Gastrocnemius medialis (tissue), 4 donors: ENCODE results near the gene ANKRD13B. TPM values are rescaled to one million over a fixed set of nuclear protein-coding genes. Genes with fewer than 3 reads are reported as not detected.

ENCODE experiments used
- ATAC-seq, 2 donors: fragments of 150-250 bp; one replicate each; pipeline ENCODE4 v1.9.1; 2016
- DNase-seq, 2 donors: peaks; one replicate each; pipeline ENCODE4 v3.0.0-alpha.2; 2019
- H3K27ac ChIP-seq, 4 donors: fragments of 200-600 bp; sonication (generic); 1 replicate in 1 of 4; 2 replicates in 3 of 4; pipeline ENCODE4 v1.5.1; 2016 to 2018; ENCODE audit warnings: mild to moderate bottlenecking in 2 of 4, moderate library complexity in 1 of 4
- H3K27me3 ChIP-seq, 3 donors: fragments of 200-600 bp; sonication (generic) in 2 of 3; 1 replicate in 1 of 3; 2 replicates in 2 of 3; pipeline versions ENCODE4 v1.5.1 to v1.6.0; 2016 to 2019; ENCODE audit warnings: mild to moderate bottlenecking in 1 of 3, moderate library complexity in 1 of 3
- H3K36me3 ChIP-seq, 2 donors: fragments of 200-600 bp; sonication (generic) in 1 of 2; one replicate each; pipeline ENCODE4 v1.5.1; 2017 to 2018
- H3K4me1 ChIP-seq, 2 donors: fragments of 200-600 bp; sonication (generic) in 1 of 2; one replicate each; pipeline ENCODE4 v1.5.1; 2016 to 2017; ENCODE audit warnings: mild to moderate bottlenecking in 2 of 2
- H3K4me3 ChIP-seq, 4 donors: fragments of 200-600 bp; sonication (generic) in 3 of 4; 1 replicate in 1 of 4; 2 replicates in 3 of 4; pipeline ENCODE4 v1.5.1; 2016 to 2019; ENCODE audit warnings: mild to moderate bottlenecking in 2 of 4
- H3K9me3 ChIP-seq, 3 donors: fragments of 200-600 bp; sonication (generic) in 2 of 3; 1 replicate in 1 of 3; 2 replicates in 2 of 3; pipeline ENCODE4 v1.5.1; 2016 to 2019
- POLR2A ChIP-seq, 2 donors: fragments of 450-650 bp; IDR thresholded peaks; one replicate each; pipeline ENCODE4 v1.6.1; 2017; ENCODE audit warnings: antibody characterized with exemption in 2 of 2, mild to moderate bottlenecking in 2 of 2, moderate library complexity in 2 of 2
- in situ Hi-C, 4 donors: fragments of 200-750 bp; cut with MboI; loops; one replicate each; pipeline versions ENCODE4 v1.15.0 to v1.8.0; 2017; ENCODE audit warnings: low sequenced_read_pairs in 4 of 4
- intact Hi-C: fragments of 100-400 bp; cut with DNase I; formaldehyde crosslinking; loops from one replicate; pipeline ENCODE4 v1.15.1; 2023; ENCODE audit warnings: low total_unique reads
- total RNA-seq, 4 donors: library from RNA; depleted of rRNA; stranded (reverse); fragments of >200 nt; gene quantifications; one replicate each; pipeline versions ENCODE4 v1.1.0 to v1.2.3, GENCODE V29; 2016
- TF ChIP-seq, protein P1 (sequence below), 5 experiments: fragments of 450-650 bp in 3 of 5; fragments of 200-600 bp in 2 of 5; sonication (generic) in 2 of 5; IDR thresholded peaks in 4 of 5; conservative IDR thresholded peaks in 1 of 5; 1 replicate in 4 of 5; 2 replicates in 1 of 5; pipeline ENCODE4 v1.5.1; 2016 to 2019; ENCODE audit warnings: antibody characterized with exemption in 5 of 5, mild to moderate bottlenecking in 3 of 5, moderate library complexity in 3 of 5

ANKRD13B gene
- total RNA-seq, 4 donors from 2014 or later = 8.2 to 11.5 (median 9.2) TPM

GRCh38 chr17:29611351-29612093, 18.6 kb downstream of the ANKRD13B start:
- TF ChIP-seq POLR2A (IDR thresholded peaks at IDR 0.05) = no peak
- TF ChIP-seq, protein P1, sequence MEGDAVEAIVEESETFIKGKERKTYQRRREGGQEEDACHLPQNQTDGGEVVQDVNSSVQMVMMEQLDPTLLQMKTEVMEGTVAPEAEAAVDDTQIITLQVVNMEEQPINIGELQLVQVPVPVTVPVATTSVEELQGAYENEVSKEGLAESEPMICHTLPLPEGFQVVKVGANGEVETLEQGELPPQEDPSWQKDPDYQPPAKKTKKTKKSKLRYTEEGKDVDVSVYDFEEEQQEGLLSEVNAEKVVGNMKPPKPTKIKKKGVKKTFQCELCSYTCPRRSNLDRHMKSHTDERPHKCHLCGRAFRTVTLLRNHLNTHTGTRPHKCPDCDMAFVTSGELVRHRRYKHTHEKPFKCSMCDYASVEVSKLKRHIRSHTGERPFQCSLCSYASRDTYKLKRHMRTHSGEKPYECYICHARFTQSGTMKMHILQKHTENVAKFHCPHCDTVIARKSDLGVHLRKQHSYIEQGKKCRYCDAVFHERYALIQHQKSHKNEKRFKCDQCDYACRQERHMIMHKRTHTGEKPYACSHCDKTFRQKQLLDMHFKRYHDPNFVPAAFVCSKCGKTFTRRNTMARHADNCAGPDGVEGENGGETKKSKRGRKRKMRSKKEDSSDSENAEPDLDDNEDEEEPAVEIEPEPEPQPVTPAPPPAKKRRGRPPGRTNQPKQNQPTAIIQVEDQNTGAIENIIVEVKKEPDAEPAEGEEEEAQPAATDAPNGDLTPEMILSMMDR (IDR thresholded peaks at IDR 0.05 in 4 of 5, conservative IDR thresholded peaks at IDR 0.05 in 1 of 5) = no peak
- Histone ChIP-seq H3K4me1 (peaks cover 29 to 37% of the 10 kb centered on the region in 2 donors), H3K4me3 (no peak overlapping the region), H3K27me3 (no peaks in the 10 kb centered on the region), H3K36me3 (peaks cover 0 to 4% of the 10 kb centered on the region in 2 donors), H3K9me3 (no peaks in the 10 kb centered on the region), H3K27ac (no peak overlapping the region)
- in situ Hi-C loops (loop anchor here in 3 of 4 donors (25.0 kb wide), 2 partner anchors 301 to 326 kb away; partner anchors contain the start of genes EFCAB5 (in 2 of the 3) and SSH2 (in 2 of the 3)), intact Hi-C loops (loop anchor here (2.0 kb wide), 1 partner anchor 21 kb away; no protein-coding TSS in a partner anchor)
- no peak for DNase-seq
- ATAC-seq = no peak

- Histone ChIP-seq H3K4me1 (peaks cover 34 to 42% of the 10 kb centered on the region in 2 donors), H3K4me3 (no peak overlapping the region), H3K9me3 (no peaks in the 10 kb centered on the region), H3K27ac (no peak overlapping the region), H3K27me3 (no peaks in the 10 kb centered on the region), H3K36me3 (peaks cover 0 to 4% of the 10 kb centered on the region in 2 donors)
- TF ChIP-seq, protein P1 (IDR thresholded peaks at IDR 0.05 in 4 of 5, conservative IDR thresholded peaks at IDR 0.05 in 1 of 5) = no peak
- TF ChIP-seq POLR2A (IDR thresholded peaks at IDR 0.05) = no peak
- intact Hi-C loops (loop anchor here (2.0 kb wide), 1 partner anchor 21 kb away; no protein-coding TSS in a partner anchor), in situ Hi-C loops (loop anchor here in 3 of 4 donors (25.0 kb wide), 2 partner anchors 300 to 325 kb away; partner anchors contain the start of genes EFCAB5 (in 2 of the 3) and SSH2 (in 2 of the 3))
- DNase-seq (no peak), ATAC-seq (no peak)
These were observed 19.1 kb downstream of the ANKRD13B start for GRCh38 chr17:29612094-29612403.

DNA sequence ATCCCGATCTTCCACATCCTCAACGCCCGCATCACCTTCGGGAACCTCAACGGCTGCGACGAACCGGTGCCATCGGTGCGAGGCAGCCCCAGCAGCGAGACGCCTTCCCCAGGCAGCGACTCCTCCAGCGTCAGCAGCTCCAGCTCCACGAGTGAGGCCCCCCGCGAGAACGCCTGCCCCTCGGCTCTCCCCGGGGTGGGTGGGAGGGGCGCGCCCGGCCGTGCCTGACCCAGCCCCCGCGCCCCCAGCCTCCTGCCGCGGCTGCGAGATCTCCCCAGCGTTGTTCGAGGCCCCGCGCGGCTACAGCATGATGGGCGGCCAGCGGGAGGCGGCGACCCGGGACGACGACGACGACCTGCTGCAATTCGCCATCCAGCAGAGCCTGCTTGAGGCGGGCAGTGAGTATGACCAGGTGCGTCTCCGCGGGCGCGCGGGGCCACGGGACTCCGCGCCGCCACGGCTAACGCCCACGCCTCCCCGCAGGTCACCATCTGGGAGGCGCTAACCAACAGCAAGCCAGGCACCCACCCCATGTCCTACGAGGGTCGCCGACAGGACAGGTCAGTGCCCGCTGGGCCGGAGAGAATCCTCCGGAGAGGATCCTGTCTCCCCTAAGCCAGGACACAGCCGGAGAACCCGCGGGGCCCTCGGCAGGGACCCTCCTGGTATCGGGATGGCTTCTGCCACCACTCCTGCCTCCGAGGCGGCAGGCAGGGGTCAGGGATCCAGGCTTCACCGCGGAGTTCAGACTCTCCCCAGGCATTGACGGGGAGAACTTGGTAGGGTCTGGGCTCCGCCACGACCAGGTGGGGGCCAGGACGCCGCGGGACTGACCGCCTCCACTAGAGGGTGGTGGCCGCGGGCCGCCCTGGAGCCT, 19.7 kb downstream of the ANKRD13B start:
- Histone ChIP-seq H3K27ac (peak overlapping the region; percentile 98 to 100 (median 99)), H3K4me3 (peak overlapping the region in 3 of 4 donors; percentile 20 to 54 (median 44)), H3K9me3 (no peaks in the 10 kb centered on the region), H3K27me3 (no peaks in the 10 kb centered on the region), H3K36me3 (peaks cover 0 to 4% of the 10 kb centered on the region in 2 donors), H3K4me1 (peaks cover 40 to 48% of the 10 kb centered on the region in 2 donors)
- ATAC-seq (peak; percentile 1), DNase-seq (peak in 1 of 2 donors; percentile 1)
- intact Hi-C loops = loop anchor here (1.0 to 2.0 kb wide), 2 partner anchors 22 to 32 kb away; no protein-coding TSS in a partner anchor
- TF ChIP-seq, protein P1 (IDR thresholded peaks at IDR 0.05 in 4 of 5, conservative IDR thresholded peaks at IDR 0.05 in 1 of 5) = no peak
- TF ChIP-seq POLR2A (IDR thresholded peaks at IDR 0.05) = no peak
- in situ Hi-C loops = loop anchor here in 3 of 4 donors (25.0 kb wide), 2 partner anchors 300 to 325 kb away; partner anchors contain the start of genes EFCAB5 (in 2 of the 3) and SSH2 (in 2 of the 3)

GRCh38 chr17:29613352-29613837, 20.5 kb downstream of the ANKRD13B start:
- peak overlapping the region; percentile 98 to 100 (median 99) for H3K27ac ChIP-seq
- peaks cover 0 to 4% of the 10 kb centered on the region in 2 donors for H3K36me3 ChIP-seq
- intact Hi-C loops (loop anchor here (1.0 to 2.0 kb wide), 2 partner anchors 23 to 33 kb away; no protein-coding TSS in a partner anchor), in situ Hi-C loops (loop anchor here in 3 of 4 donors (25.0 kb wide), 2 partner anchors 299 to 324 kb away; partner anchors contain the start of genes EFCAB5 (in 2 of the 3) and SSH2 (in 2 of the 3))
- peak; percentile 88 to 95 for DNase-seq
- H3K4me3 ChIP-seq = peak overlapping the region; percentile 20 to 54 (median 41)
- peak; percentile 55 to 60 for ATAC-seq
- TF ChIP-seq, protein P1 (IDR thresholded peaks at IDR 0.05 in 4 of 5, conservative IDR thresholded peaks at IDR 0.05 in 1 of 5) = peak; percentile 82 to 94 (median 87)
- peak; percentile 15 to 53 for TF ChIP-seq POLR2A (IDR thresholded peaks at IDR 0.05)
- H3K9me3 ChIP-seq = no peaks in the 10 kb centered on the region
- no peaks in the 10 kb centered on the region for H3K27me3 ChIP-seq
- peaks cover 47 to 56% of the 10 kb centered on the region in 2 donors for H3K4me1 ChIP-seq
